Amniotic epithelial cell (primary cell): ENCODE results near the gene MMP28.
A peak's percentile ranks its signal among the peaks of the same experiment; 100 is the strongest.

Experiments used
- DNase-seq: peaks from one replicate; pipeline ENCODE4 v3.0.0-alpha.2; 2010; ENCODE audit warnings: low read depth

Gene MMP28

GRCh38 chr17:35742896-35743477, 52.5 kb downstream of the MMP28 start:
- DNase-seq: no peak

GRCh38 chr17:35742496-35742895, 52.9 kb downstream of the MMP28 start:
- no peak for DNase-seq

- DNase-seq: no peak
These were observed 54.2 kb downstream of the MMP28 start for GRCh38 chr17:35740997-35741931.

- DNase-seq: no peak
These were observed 55.2 kb downstream of the MMP28 start for GRCh38 chr17:35740216-35740615.

GRCh38 chr17:35738519-35739133, 56.8 kb downstream of the MMP28 start:
- no peak for DNase-seq

GRCh38 chr17:35736236-35736635, 59.2 kb downstream of the MMP28 start:
- DNase-seq: no peak

GRCh38 chr17:35735036-35735805, 60.2 kb downstream of the MMP28 start:
- DNase-seq: no peak

GRCh38 chr17:35734396-35734795, 61.0 kb downstream of the MMP28 start:
- no peak for DNase-seq

- no peak for DNase-seq
These were observed 62.1 kb downstream of the MMP28 start for GRCh38 chr17:35733366-35733765.

GRCh38 chr17:35732806-35733136, 62.7 kb downstream of the MMP28 start:
- DNase-seq: no peak

- DNase-seq: no peak
These were observed 63.3 kb downstream of the MMP28 start for GRCh38 chr17:35731917-35732805.

GRCh38 chr17:35731239-35731916, 64.1 kb downstream of the MMP28 start, which contains the start of gene RASL10B:
TSS of gene RASL10B (plus strand) at chr17:35731639. CDS start at chr17:35735185, 3,546 bp downstream.
- DNase-seq: peak; percentile 41

- no peak for DNase-seq
These were observed 64.9 kb downstream of the MMP28 start for GRCh38 chr17:35730400-35731005.

GRCh38 chr17:35729405-35729833, 66.0 kb downstream of the MMP28 start:
- no peak for DNase-seq

GRCh38 chr17:35728551-35728950, 66.9 kb downstream of the MMP28 start:
- DNase-seq: no peak

- no peak for DNase-seq
These were observed 67.8 kb downstream of the MMP28 start for GRCh38 chr17:35727635-35728034.

- DNase-seq: no peak
These were observed 68.4 kb downstream of the MMP28 start for GRCh38 chr17:35726953-35727460.

GRCh38 chr17:35726127-35726952, 69.1 kb downstream of the MMP28 start:
- DNase-seq: peak; percentile 93

- DNase-seq: no peak
These were observed 69.7 kb downstream of the MMP28 start for GRCh38 chr17:35725802-35726126.
